Common myeloid progenitor, CD34-positive (primary cell): ENCODE results near the gene CADM1.

Source experiments
- CTCF ChIA-PET: fragments of 350-600 bp; sonication (Branson Sonifier 250); formaldehyde crosslinking; loops from one replicate; lab custom pipeline; 2021; ENCODE audit warnings: antibody characterized with exemption; lab: Charles Lee
- POLR2A ChIA-PET: fragments of 350-600 bp; sonication (Branson Sonifier 250); formaldehyde crosslinking; loops from one replicate; lab custom pipeline; 2021; ENCODE audit warnings: antibody characterized with exemption; lab: Charles Lee
- DNase-seq, 3 donors: peaks; one replicate each; pipeline versions ENCODE4 v3.0.0 to v3.0.0-alpha.2; 2013
- H3K27ac ChIP-seq, 2 experiments: 1 replicate in 1 of 2; 2 replicates in 1 of 2; pipeline ENCODE4 v1.7.0; 2013; ENCODE audit warnings: inconsistent platforms in 2 of 2, low read length in 2 of 2, mild to moderate bottlenecking in 2 of 2, low read depth in 1 of 2, moderate library complexity in 1 of 2; ENCODE audit not compliant: severe bottlenecking in 2 of 2, insufficient read depth in 1 of 2, poor library complexity in 1 of 2
- H3K27me3 ChIP-seq, 5 experiments: replicated peaks in 2 of 5; 1 replicate in 3 of 5; 2 replicates in 2 of 5; pipeline versions ENCODE4 v1.6.1 to v1.7.0; 2013; ENCODE audit warnings: low read length in 4 of 5, mild to moderate bottlenecking in 2 of 5, moderate library complexity in 2 of 5, inconsistent platforms in 1 of 5; ENCODE audit not compliant: insufficient read depth in 5 of 5, control insufficient read depth in 4 of 5
- H3K36me3 ChIP-seq, 4 experiments: 1 replicate in 2 of 4; 2 replicates in 2 of 4; pipeline versions ENCODE4 v1.6.1 to v1.7.0; 2013; ENCODE audit warnings: low read length in 3 of 4, control low read depth in 1 of 4, mild to moderate bottlenecking in 1 of 4; ENCODE audit not compliant: control insufficient read depth in 4 of 4, insufficient read depth in 4 of 4
- H3K4me1 ChIP-seq, 4 experiments: 1 replicate in 3 of 4; 2 replicates in 1 of 4; pipeline versions ENCODE4 v1.6.1 to v1.7.1; 2013; ENCODE audit warnings: low read length in 3 of 4, mild to moderate bottlenecking in 3 of 4, control low read depth in 1 of 4, inconsistent platforms in 1 of 4, moderate library complexity in 1 of 4; ENCODE audit not compliant: control insufficient read depth in 4 of 4, insufficient read depth in 4 of 4; ENCODE audit errors: control extremely low read depth in 1 of 4
- H3K4me3 ChIP-seq, 7 experiments: 1 replicate in 4 of 7; 2 replicates in 3 of 7; pipeline versions ENCODE4 v1.5.1 to v1.7.0; 2013; ENCODE audit warnings: mild to moderate bottlenecking in 7 of 7, low read length in 6 of 7, moderate library complexity in 6 of 7, inconsistent platforms in 2 of 7, low read depth in 2 of 7, control low read depth in 1 of 7; ENCODE audit not compliant: insufficient read depth in 4 of 7, control insufficient read depth in 1 of 7; ENCODE audit errors: extremely low read depth in 1 of 7
- H3K9me3 ChIP-seq, 5 experiments: 1 replicate in 4 of 5; 2 replicates in 1 of 5; pipeline versions ENCODE4 v1.6.1 to v1.7.1; 2013; ENCODE audit warnings: low read length in 4 of 5, mild to moderate bottlenecking in 2 of 5, inconsistent platforms in 1 of 5, low read depth in 1 of 5, moderate library complexity in 1 of 5; ENCODE audit not compliant: control insufficient read depth in 4 of 5, insufficient read depth in 2 of 5; ENCODE audit errors: control extremely low read depth in 1 of 5
- WGBS: methylation state at CpG from one replicate; pipeline ENCODE4 v1.1.5; 2013; ENCODE audit not compliant: insufficient coverage; 5-methylcytosine and 5-hydroxymethylcytosine counted together

The CADM1 gene

DNA sequence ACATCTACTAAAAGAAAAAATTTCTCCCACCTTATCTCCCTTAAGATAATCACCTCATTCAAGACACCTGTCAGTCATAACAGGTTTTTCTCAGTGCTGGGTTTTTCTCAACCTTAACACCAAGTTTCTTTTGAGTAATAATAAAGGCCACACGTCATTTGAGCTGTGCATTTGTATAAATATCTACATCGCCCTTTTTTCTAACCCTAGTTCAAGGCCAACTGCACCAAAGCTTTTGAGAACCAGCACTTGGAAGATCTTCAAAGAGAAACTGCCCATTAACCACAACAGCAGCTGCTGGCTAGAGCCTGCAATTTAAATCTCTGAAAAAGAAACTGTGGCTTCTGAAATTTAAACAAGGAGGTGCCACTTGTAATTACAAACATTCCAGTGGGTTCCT lies 6.9 kb downstream of the CADM1 start:
- Histone ChIP-seq H3K4me1 (peaks cover 0 to 6% (median 3%) of the 10 kb centered on the region in 4 experiments), H3K36me3 (no peaks in the 10 kb centered on the region), H3K27me3 (peaks cover 20 to 50% (median 32%) of the 10 kb centered on the region in 5 experiments), H3K9me3 (no peaks in the 10 kb centered on the region), H3K4me3 (no peak overlapping the region), H3K27ac (no peak overlapping the region)
- ChIA-PET POLR2A (no interaction called here), CTCF (no interaction called here)
- DNase-seq, result no peak
- WGBS, result no CpG with 5 or more reads among the region's 2 CpGs

DNA sequence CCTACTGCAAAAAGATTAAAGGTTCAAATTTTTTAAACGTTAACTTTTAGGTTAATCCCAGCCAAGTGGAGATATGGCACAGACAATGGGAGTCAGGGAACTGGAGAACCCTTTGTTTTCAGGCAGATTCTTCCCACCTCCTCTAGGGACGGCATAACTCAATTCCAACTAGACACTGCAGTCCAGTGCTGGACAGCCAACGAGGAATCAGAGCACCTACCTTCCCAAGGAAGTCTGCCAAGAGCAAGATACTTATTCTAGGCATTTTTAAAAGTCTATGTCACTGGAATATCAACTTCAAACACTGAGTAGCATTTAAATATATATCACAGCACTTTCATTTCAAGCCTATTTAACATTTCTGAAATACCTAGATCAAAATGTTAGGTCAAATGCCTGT lies 7.3 kb downstream of the CADM1 start:
- ChIA-PET POLR2A (no interaction called here), CTCF (no interaction called here)
- peaks cover 0 to 4% (median 2%) of the 10 kb centered on the region in 4 experiments for H3K4me1 ChIP-seq
- H3K36me3 ChIP-seq, result no peaks in the 10 kb centered on the region
- no peak overlapping the region for H3K4me3 ChIP-seq
- no peak for DNase-seq
- H3K27ac ChIP-seq, result no peak overlapping the region
- no peaks in the 10 kb centered on the region for H3K9me3 ChIP-seq
- 100% methylated on average over 2 of the region's 3 CpGs for WGBS
- peaks cover 17 to 46% (median 29%) of the 10 kb centered on the region in 5 experiments for H3K27me3 ChIP-seq

- no peak overlapping the region for H3K4me3 ChIP-seq
- ChIA-PET CTCF (no interaction called here), POLR2A (no interaction called here)
- no peaks in the 10 kb centered on the region for H3K36me3 ChIP-seq
- DNase-seq, result no peak
- H3K27ac ChIP-seq, result no peak overlapping the region
- H3K9me3 ChIP-seq, result no peaks in the 10 kb centered on the region
- WGBS, result 95% methylated on average over 2 of the region's 2 CpGs
- peaks cover 3 to 16% (median 5%) of the 10 kb centered on the region in 5 experiments for H3K27me3 ChIP-seq
- H3K4me1 ChIP-seq, result peaks cover 0 to 4% (median 2%) of the 10 kb centered on the region in 4 experiments
Measured at GRCh38 chr11:115493905-115494304, 10.3 kb downstream of the CADM1 start.

DNA sequence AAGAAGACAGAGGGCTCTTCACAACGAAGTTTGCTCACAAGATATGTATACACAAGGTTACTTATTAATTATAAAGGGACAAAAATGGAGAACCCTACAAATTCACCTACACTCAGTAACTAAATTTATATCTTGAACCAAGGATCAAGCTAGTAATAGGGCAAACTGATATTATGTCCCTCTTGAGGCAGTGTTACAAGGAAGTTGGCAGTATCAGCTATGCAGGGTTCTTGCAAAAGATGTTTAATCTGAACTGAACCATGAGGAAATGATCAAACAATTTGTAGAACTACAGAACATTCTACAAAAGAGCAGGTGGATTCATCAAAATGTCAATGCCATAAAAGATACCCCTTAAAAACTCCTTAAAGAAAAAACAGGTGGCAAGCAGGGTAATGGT lies 10.7 kb downstream of the CADM1 start:
- Histone ChIP-seq H3K27me3 (peaks cover 3 to 12% (median 5%) of the 10 kb centered on the region in 5 experiments), H3K9me3 (no peaks in the 10 kb centered on the region), H3K27ac (no peak overlapping the region), H3K4me3 (no peak overlapping the region), H3K36me3 (no peaks in the 10 kb centered on the region), H3K4me1 (peaks cover 0 to 4% (median 2%) of the 10 kb centered on the region in 4 experiments)
- ChIA-PET CTCF (no interaction called here), POLR2A (no interaction called here)
- no peak for DNase-seq
- no CpG with 5 or more reads among the region's 1 CpG for WGBS

- 100% methylated on average over 4 of the region's 4 CpGs for WGBS
- H3K4me1 ChIP-seq, result no peaks in the 10 kb centered on the region
- H3K36me3 ChIP-seq, result no peaks in the 10 kb centered on the region
- POLR2A ChIA-PET, result no interaction called here
- no peak for DNase-seq
- H3K4me3 ChIP-seq, result no peak overlapping the region
- CTCF ChIA-PET, result no interaction called here
- H3K27ac ChIP-seq, result no peak overlapping the region
- peaks cover 0 to 6% (median 0%) of the 10 kb centered on the region in 5 experiments for H3K27me3 ChIP-seq
- H3K9me3 ChIP-seq, result no peaks in the 10 kb centered on the region
Measured at GRCh38 chr11:115489466-115489865, 14.7 kb downstream of the CADM1 start.

DNA sequence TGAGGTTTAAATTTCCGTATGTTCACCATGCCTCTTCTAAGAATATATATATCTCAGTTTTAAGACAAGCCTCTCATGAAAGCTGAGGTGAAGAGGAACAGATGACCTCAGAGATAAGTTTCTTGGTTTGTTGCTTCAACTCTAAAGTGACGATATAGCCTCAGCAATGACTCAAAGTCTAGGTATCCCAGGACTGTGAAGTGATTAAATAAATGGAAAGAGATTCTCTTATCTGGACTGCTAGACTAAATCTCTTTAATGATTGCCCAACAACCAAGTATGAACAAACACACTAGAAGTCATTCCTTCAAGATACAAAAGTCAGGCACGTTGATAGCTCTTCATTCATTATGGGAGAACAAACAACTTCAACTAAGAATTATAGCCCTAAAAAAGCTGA lies 15.3 kb downstream of the CADM1 start:
- Histone ChIP-seq H3K9me3 (no peaks in the 10 kb centered on the region), H3K4me1 (no peaks in the 10 kb centered on the region), H3K27me3 (peaks cover 0 to 6% (median 0%) of the 10 kb centered on the region in 5 experiments), H3K4me3 (no peak overlapping the region), H3K27ac (no peak overlapping the region), H3K36me3 (no peaks in the 10 kb centered on the region)
- ChIA-PET POLR2A (no interaction called here), CTCF (no interaction called here)
- 86% methylated on average over 3 of the region's 3 CpGs for WGBS
- DNase-seq, result no peak

GRCh38 chr11:115481528-115481927 lies 22.7 kb downstream of the CADM1 start:
- POLR2A ChIA-PET, result no interaction called here
- Histone ChIP-seq H3K4me1 (no peaks in the 10 kb centered on the region), H3K4me3 (no peak overlapping the region), H3K27me3 (peaks cover 2 to 6% (median 4%) of the 10 kb centered on the region in 5 experiments), H3K9me3 (no peaks in the 10 kb centered on the region), H3K27ac (no peak overlapping the region), H3K36me3 (no peaks in the 10 kb centered on the region)
- CTCF ChIA-PET, result interaction anchor here (0.9 kb wide), 1 partner anchor 28 kb away, joined by 3 read pairs; no protein-coding TSS in a partner anchor
- WGBS, result 86% methylated on average over 2 of the region's 2 CpGs
- DNase-seq, result no peak
